Stomach (tissue), 9 donors: ENCODE results near the gene GTF2IRD1. TPM values are rescaled to one million over a fixed set of nuclear protein-coding genes. Genes with fewer than 3 reads are reported as not detected.
A peak's percentile ranks its signal among the peaks of the same experiment; 100 is the strongest.
"Not testable (repeated sequence)": the region's sequence is repeated elsewhere in the genome, so short reads cannot be mapped to it uniquely, and the experiment has no call there.

Experiments used
- DNase-seq, 2 donors: peaks; one replicate each; pipeline versions ENCODE4 v3.0.0 to v3.0.0-alpha.2; 2013 to 2019
- H3K27ac ChIP-seq, 5 donors: fragments of 200-600 bp in 4 of 5; sonication (generic) in 4 of 5; one replicate each; pipeline ENCODE4 v1.5.1; 2013 to 2019; ENCODE audit warnings: mild to moderate bottlenecking in 1 of 5, moderate library complexity in 1 of 5
- H3K27me3 ChIP-seq, 3 donors: fragments of 200-600 bp; sonication (generic); one replicate each; pipeline ENCODE4 v1.5.1; 2017 to 2019; ENCODE audit warnings: mixed run types in 1 of 3
- H3K36me3 ChIP-seq, 4 donors: fragments of 200-600 bp; sonication (generic); 1 replicate in 3 of 4; 2 replicates in 1 of 4; pipeline ENCODE4 v1.5.1; 2016 to 2019
- H3K4me1 ChIP-seq, 4 donors: fragments of 200-600 bp; sonication (generic); one replicate each; pipeline ENCODE4 v1.5.1; 2016 to 2019
- H3K4me3 ChIP-seq, 4 donors: fragments of 200-600 bp; sonication (generic) in 3 of 4; one replicate each; pipeline ENCODE4 v1.5.1; 2016 to 2019; ENCODE audit warnings: mild to moderate bottlenecking in 1 of 4
- H3K9me3 ChIP-seq, 4 donors: fragments of 200-600 bp; sonication (generic); one replicate each; pipeline ENCODE4 v1.5.1; 2016 to 2019
- CTCF ChIP-seq, 7 experiments: fragments of 450-650 bp in 4 of 7; fragments of 200-600 bp in 3 of 7; sonication (generic) in 3 of 7; IDR thresholded peaks; one replicate each; pipeline ENCODE4 v1.5.1; 2016 to 2019; ENCODE audit warnings: antibody characterized with exemption in 7 of 7, control low read depth in 2 of 7, mild to moderate bottlenecking in 1 of 7
- EP300 ChIP-seq: sonication (generic); formaldehyde crosslinking; IDR thresholded peaks from one replicate; pipeline ENCODE4 v1.6.1; 2017; ENCODE audit warnings: antibody characterized with exemption
- POLR2A ChIP-seq, 4 donors: fragments of 450-650 bp; IDR thresholded peaks; one replicate each; pipeline ENCODE4 v1.6.1; 2016; ENCODE audit warnings: antibody characterized with exemption in 4 of 4, control low read depth in 2 of 4, mild to moderate bottlenecking in 1 of 4, moderate library complexity in 1 of 4
- POLR2AphosphoS5 ChIP-seq, 3 donors: sonication (generic); formaldehyde crosslinking; IDR thresholded peaks; one replicate each; pipeline ENCODE4 v1.6.1; 2016; ENCODE audit warnings: antibody characterized with exemption in 3 of 3
- WGBS, 5 donors: extraction: QIAGEN DNeasy Blood & Tissue Kit in 3 of 5; methylation state at CpG; one replicate each; pipeline versions ENCODE4 v1.1.5 to v1.1.7; 2013 to 2018; 5-methylcytosine and 5-hydroxymethylcytosine counted together
- intact Hi-C: fragments of 100-400 bp; cut with DNase I; formaldehyde crosslinking; loops from one replicate; pipeline ENCODE4 v1.15.1; 2023; ENCODE audit warnings: low total_unique reads
- polyA plus RNA-seq, 3 donors: library from polyadenylated mRNA; stranded (reverse); fragments of 200-250 nt; gene quantifications; one replicate each; pipeline ENCODE4 v1.2.3, GENCODE V29; 2013
- total RNA-seq, 5 donors: library from RNA; depleted of rRNA; stranded (reverse); fragments of >200 nt; gene quantifications; one replicate each; pipeline versions ENCODE4 v1.1.0 to v1.2.3, GENCODE V29; 2014 to 2016
- donor health status: healthy with polysubstance abuse.
- donor health status: Bipolar disorder and iron deficiency.
- donor health status: healthy.

The GTF2IRD1 gene
- total and polyA plus RNA-seq, 8 donors: 8.0 to 41.1 (median 15.3) TPM

GRCh38 chr7:74495112-74496086, 41.7 kb downstream of the GTF2IRD1 start:
- Histone ChIP-seq H3K9me3 (no peaks in the 10 kb centered on the region), H3K27me3 (no peaks in the 10 kb centered on the region), H3K27ac (peak overlapping the region in 1 of 5 donors; percentile 62), H3K4me1 (peaks cover 0 to 15% (median 8%) of the 10 kb centered on the region in 4 donors), H3K36me3 (peaks cover 0 to 3% (median 0%) of the 10 kb centered on the region in 4 donors), H3K4me3 (no peak overlapping the region)
- 71 to 81% (median 78%) methylated on average over 15 to 19 of the region's 19 CpGs for WGBS, 5 donors
- intact Hi-C loops: no loop called here
- no peak for DNase-seq
- TF ChIP-seq EP300 (no peak), CTCF (IDR thresholded peaks at IDR 0.05) (no peak)

- peaks cover 0 to 3% (median 0%) of the 10 kb centered on the region in 4 donors for H3K36me3 ChIP-seq
- TF ChIP-seq POLR2A (IDR thresholded peaks at IDR 0.05): no peak
- no peak for TF ChIP-seq CTCF (IDR thresholded peaks at IDR 0.05)
- TF ChIP-seq POLR2AphosphoS5 (IDR thresholded peaks at IDR 0.05): no peak
- no peak for TF ChIP-seq EP300
- no peak for DNase-seq
- H3K27ac ChIP-seq: no peak overlapping the region
- H3K27me3 ChIP-seq: no peaks in the 10 kb centered on the region
- H3K4me3 ChIP-seq: no peak overlapping the region
- H3K4me1 ChIP-seq: peaks cover 4 to 24% (median 11%) of the 10 kb centered on the region in 4 donors
- intact Hi-C loops: no loop called here
- WGBS, 5 donors: 85 to 97% (median 95%) methylated on average over 6 of the region's 6 CpGs
- H3K9me3 ChIP-seq: no peaks in the 10 kb centered on the region
These were observed 42.6 kb downstream of the GTF2IRD1 start for GRCh38 chr7:74496272-74496671.

GRCh38 chr7:74496773-74497172, 43.1 kb downstream of the GTF2IRD1 start:
- peaks cover 7 to 29% (median 15%) of the 10 kb centered on the region in 4 donors for H3K4me1 ChIP-seq
- intact Hi-C loops, H3K9me3 ChIP-seq, H3K27ac ChIP-seq, H3K36me3 ChIP-seq, H3K4me3 ChIP-seq, DNase-seq, H3K27me3 ChIP-seq: not testable (repeated sequence)
- 81 to 94% (median 87%) methylated on average over 3 of the region's 3 CpGs for WGBS, 5 donors

GRCh38 chr7:74498354-74498753, 44.6 kb downstream of the GTF2IRD1 start:
- peaks cover 0 to 3% (median 0%) of the 10 kb centered on the region in 4 donors for H3K36me3 ChIP-seq
- H3K4me3 ChIP-seq: no peak overlapping the region
- no peak overlapping the region for H3K27ac ChIP-seq
- 91 to 95% (median 92%) methylated on average over 4 of the region's 4 CpGs for WGBS, 5 donors
- intact Hi-C loops: no loop called here
- no peaks in the 10 kb centered on the region for H3K27me3 ChIP-seq
- TF ChIP-seq EP300: no peak
- no peak for TF ChIP-seq POLR2A (IDR thresholded peaks at IDR 0.05)
- no peak for TF ChIP-seq POLR2AphosphoS5 (IDR thresholded peaks at IDR 0.05)
- TF ChIP-seq CTCF (IDR thresholded peaks at IDR 0.05): no peak
- H3K9me3 ChIP-seq: no peaks in the 10 kb centered on the region
- no peak for DNase-seq
- peaks cover 16 to 43% (median 29%) of the 10 kb centered on the region in 4 donors for H3K4me1 ChIP-seq
